K562 (cell line): ENCODE measurements around the gene LMTK2. TPM values are rescaled to one million over a fixed set of nuclear protein-coding genes. Genes with fewer than 3 reads are reported as not detected.

Experiments
- ARID2 ChIP-seq: fragments of 450-650 bp; IDR thresholded peaks from 2 replicates; pipeline ENCODE4 v1.6.1; 2017; ENCODE audit warnings: antibody characterized with exemption, mild to moderate bottlenecking
- CBX1 ChIP-seq: sonication (generic); IDR thresholded peaks from 2 replicates; pipeline ENCODE4 v1.6.1; 2016; ENCODE audit warnings: antibody characterized with exemption, low read depth, mild to moderate bottlenecking
- EZH2 ChIP-seq: IDR thresholded peaks from 2 replicates; pipeline ENCODE4 v1.6.1; 2012; ENCODE audit warnings: low read depth, mild to moderate bottlenecking, inconsistent platforms, low read length, borderline replicate concordance
- GATAD2B ChIP-seq: fragments of 450-650 bp; IDR thresholded peaks from 2 replicates; pipeline ENCODE4 v1.6.1; 2017; ENCODE audit warnings: mild to moderate bottlenecking, borderline replicate concordance
- NFXL1 ChIP-seq: fragments of 450-650 bp; formaldehyde crosslinking; IDR thresholded peaks from 2 replicates; pipeline ENCODE4 v1.4.0; 2021; ENCODE audit warnings: mild to moderate bottlenecking
- PYGO2 ChIP-seq: fragments of 450-650 bp; IDR thresholded peaks from 2 replicates; pipeline ENCODE4 v1.6.1; 2016; ENCODE audit warnings: mild to moderate bottlenecking, missing genetic modification characterization, moderate library complexity, missing compliant biosample characterization
- ZFP36 ChIP-seq: fragments of 150-350 bp; IDR thresholded peaks from 2 replicates; pipeline ENCODE4 v1.6.1; 2018; ENCODE audit warnings: low read length, low read depth; ENCODE audit not compliant: partially characterized antibody
- polyA plus RNA-seq, 8 experiments: library from polyadenylated mRNA; depleted of rRNA in 4 of 8; stranded (reverse) in 5 of 8; unstranded in 3 of 8; fragments of >200 nt; fragmentation: Nextera tagmentation in 2 of 8; fragmentation: Illumina TruSeq in 1 of 8; extraction: Ambion mirVana in 2 of 8; extraction: Trizol in 1 of 8; gene quantifications; 2 replicates each; pipeline versions ENCODE4 v1.2.1 to v1.2.3, GENCODE V29; 2011 to 2014; ENCODE audit warnings: inconsistent platforms in 1 of 8, missing spikeins in 1 of 8
- total RNA-seq, 7 experiments: library from RNA; depleted of rRNA in 6 of 7; stranded (reverse); fragments of >200 nt in 6 of 7; fragmentation: Illumina TruSeq in 2 of 7; extraction: Trizol in 2 of 7; gene quantifications; 2 replicates each; pipeline versions ENCODE4 v1.2.1 to v1.2.3, GENCODE V29; 2011 to 2021; ENCODE audit warnings: low replicate concordance in 1 of 7
- TF ChIP-seq, protein P1 (sequence below): sonication (generic); formaldehyde crosslinking; IDR thresholded peaks from 2 replicates; pipeline ENCODE4 v1.8.0; 2022; ENCODE audit warnings: mild to moderate bottlenecking, missing genetic modification reagents
- TF ChIP-seq, protein P2 (sequence below): conservative IDR thresholded peaks from 2 replicates; pipeline ENCODE4 v1.6.1; 2011; ENCODE audit warnings: low read depth, mild to moderate bottlenecking, low read length; ENCODE audit not compliant: control insufficient read depth

Gene LMTK2
- total and polyA plus RNA-seq, 9 of the 15 experiments (the other 6 are each of a cell fraction or from before 2014, with no cell fraction given) = 0.78 to 16.4 (median 6.3) TPM

DNA sequence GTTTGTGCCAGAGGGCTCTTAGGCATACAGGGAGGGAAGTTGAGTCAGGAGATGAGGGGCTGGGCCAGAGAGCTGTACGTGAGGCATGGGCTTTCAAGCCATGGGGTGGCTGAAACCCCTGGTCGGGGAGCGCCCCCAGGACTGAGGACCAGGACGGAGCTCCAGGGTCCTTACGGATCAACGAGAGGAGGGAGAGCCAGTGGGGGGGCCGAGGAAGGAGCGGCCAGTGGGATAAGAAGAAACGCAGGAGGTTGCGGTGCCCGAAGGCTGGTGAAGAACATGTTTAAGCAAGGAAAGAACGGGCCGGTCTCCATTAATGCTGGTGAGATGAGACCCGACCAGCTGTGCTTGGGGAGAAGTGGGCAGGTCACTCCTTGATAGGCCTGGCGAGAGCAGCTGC is 61.0 kb downstream of the LMTK2 start (continued):
- TF ChIP-seq, protein P1, sequence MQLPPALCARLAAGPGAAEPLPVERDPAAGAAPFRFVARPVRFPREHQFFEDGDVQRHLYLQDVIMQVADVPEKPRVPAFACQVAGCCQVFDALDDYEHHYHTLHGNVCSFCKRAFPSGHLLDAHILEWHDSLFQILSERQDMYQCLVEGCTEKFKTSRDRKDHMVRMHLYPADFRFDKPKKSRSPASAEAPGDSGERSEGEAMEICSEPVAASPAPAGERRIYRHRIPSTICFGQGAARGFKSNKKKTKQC = no peak
- no peak for TF ChIP-seq ARID2
- no peak for TF ChIP-seq CBX1
- no peak for TF ChIP-seq EZH2
- TF ChIP-seq, protein P2, sequence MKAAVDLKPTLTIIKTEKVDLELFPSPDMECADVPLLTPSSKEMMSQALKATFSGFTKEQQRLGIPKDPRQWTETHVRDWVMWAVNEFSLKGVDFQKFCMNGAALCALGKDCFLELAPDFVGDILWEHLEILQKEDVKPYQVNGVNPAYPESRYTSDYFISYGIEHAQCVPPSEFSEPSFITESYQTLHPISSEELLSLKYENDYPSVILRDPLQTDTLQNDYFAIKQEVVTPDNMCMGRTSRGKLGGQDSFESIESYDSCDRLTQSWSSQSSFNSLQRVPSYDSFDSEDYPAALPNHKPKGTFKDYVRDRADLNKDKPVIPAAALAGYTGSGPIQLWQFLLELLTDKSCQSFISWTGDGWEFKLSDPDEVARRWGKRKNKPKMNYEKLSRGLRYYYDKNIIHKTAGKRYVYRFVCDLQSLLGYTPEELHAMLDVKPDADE = no peak
- no peak for TF ChIP-seq PYGO2 (tag)
- no peak for TF ChIP-seq GATAD2B
- TF ChIP-seq ZFP36 = no peak
- no peak for TF ChIP-seq NFXL1 (CRISPR knock-in tag)
